Astrocyte of the spinal cord (primary cell): ENCODE data around the gene ABCA8.

Experiments used
- DNase-seq: peaks from one replicate; pipeline ENCODE4 v3.0.0; 2011; ENCODE audit warnings: low read depth, low spot score
- H3K4me3 ChIP-seq: 2 replicates; pipeline ENCODE4 v1.5.1; 2011; ENCODE audit warnings: low read depth, mild to moderate bottlenecking, low read length, moderate library complexity
- in situ Hi-C: cut with HindIII; loops from 2 replicates; pipeline ENCODE4 v1.10.0; 2017; ENCODE audit warnings: low sequenced_read_pairs
- TF ChIP-seq, protein P1 (sequence below): IDR thresholded peaks from 2 replicates; pipeline ENCODE4 v1.5.1; 2012; ENCODE audit warnings: low read depth, mild to moderate bottlenecking, low read length, inconsistent platforms

Gene ABCA8

GRCh38 chr17:68863091-68863652 is 92.0 kb downstream of the ABCA8 start:
- in situ Hi-C loops = no loop called here
- TF ChIP-seq, protein P1, sequence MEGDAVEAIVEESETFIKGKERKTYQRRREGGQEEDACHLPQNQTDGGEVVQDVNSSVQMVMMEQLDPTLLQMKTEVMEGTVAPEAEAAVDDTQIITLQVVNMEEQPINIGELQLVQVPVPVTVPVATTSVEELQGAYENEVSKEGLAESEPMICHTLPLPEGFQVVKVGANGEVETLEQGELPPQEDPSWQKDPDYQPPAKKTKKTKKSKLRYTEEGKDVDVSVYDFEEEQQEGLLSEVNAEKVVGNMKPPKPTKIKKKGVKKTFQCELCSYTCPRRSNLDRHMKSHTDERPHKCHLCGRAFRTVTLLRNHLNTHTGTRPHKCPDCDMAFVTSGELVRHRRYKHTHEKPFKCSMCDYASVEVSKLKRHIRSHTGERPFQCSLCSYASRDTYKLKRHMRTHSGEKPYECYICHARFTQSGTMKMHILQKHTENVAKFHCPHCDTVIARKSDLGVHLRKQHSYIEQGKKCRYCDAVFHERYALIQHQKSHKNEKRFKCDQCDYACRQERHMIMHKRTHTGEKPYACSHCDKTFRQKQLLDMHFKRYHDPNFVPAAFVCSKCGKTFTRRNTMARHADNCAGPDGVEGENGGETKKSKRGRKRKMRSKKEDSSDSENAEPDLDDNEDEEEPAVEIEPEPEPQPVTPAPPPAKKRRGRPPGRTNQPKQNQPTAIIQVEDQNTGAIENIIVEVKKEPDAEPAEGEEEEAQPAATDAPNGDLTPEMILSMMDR = no peak
- DNase-seq = no peak
- no peak overlapping the region for H3K4me3 ChIP-seq

GRCh38 chr17:68861602-68862001 is 93.6 kb downstream of the ABCA8 start:
- in situ Hi-C loops = no loop called here
- TF ChIP-seq, protein P1 = no peak
- no peak for DNase-seq
- no peak overlapping the region for H3K4me3 ChIP-seq

DNA sequence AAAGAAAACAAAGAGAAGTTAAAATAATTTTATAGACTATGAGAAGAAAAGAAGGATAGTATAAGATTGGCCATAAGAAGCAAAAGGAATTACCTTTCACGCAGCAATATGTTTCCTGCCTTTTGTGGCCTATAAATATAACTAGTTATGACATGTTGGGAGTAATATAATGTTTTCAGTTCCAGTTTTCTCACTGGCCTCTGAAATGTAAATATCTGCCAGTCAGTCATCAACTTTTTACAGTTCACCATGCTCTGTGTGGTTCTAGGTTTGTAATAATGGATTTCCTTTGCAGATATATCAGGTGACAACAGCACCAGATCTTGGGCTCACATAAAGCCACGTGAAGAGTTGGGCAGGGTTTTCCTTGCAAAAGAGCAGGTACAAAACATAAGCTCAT is 94.3 kb downstream of the ABCA8 start:
- DNase-seq = no peak
- H3K4me3 ChIP-seq = no peak overlapping the region
- TF ChIP-seq, protein P1 = no peak
- in situ Hi-C loops = no loop called here

DNA sequence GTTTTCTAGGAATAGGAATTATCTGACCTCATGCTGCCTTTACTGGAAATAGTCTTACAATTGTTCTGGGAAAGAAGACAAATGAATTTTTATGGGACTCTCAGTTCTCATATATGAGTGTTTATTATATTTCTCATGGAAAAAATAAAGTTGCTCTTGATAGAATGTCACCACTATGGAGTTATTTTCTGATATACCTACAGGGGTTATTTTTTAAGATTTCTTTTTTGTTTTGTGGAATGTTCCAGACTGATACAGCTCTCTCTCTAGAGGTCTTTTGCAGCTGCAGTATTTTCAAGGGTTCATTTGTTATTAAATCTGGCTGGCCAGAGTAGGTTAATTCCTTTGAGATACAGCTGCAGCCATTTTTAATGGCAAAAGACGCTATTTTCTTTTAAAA is 100.7 kb downstream of the ABCA8 start:
- TF ChIP-seq, protein P1 = no peak
- H3K4me3 ChIP-seq = no peak overlapping the region
- no peak for DNase-seq
- in situ Hi-C loops = no loop called here

DNA sequence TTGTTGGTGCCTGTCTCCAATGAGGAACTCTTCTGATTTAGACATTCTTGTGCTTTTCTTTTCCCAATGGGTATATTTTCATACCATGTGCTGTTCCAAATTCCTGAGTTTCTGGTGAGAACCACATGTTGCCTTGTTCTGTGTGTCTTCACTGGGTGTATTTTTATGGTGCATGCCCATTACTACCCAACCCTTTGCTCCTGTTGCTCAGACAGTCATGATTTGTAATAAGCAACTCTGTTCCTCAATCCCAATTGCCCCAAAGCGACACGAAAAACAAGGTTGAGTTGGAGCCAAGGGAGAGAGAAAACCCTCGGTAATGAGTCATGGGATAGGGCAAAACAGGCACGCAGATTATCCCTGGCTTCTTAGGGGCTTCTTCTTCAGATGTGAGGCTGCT is 101.8 kb downstream of the ABCA8 start:
- TF ChIP-seq, protein P1 = no peak
- no peak overlapping the region for H3K4me3 ChIP-seq
- in situ Hi-C loops = no loop called here

GRCh38 chr17:68853036-68853435 is 102.2 kb downstream of the ABCA8 start:
- in situ Hi-C loops = no loop called here
- TF ChIP-seq, protein P1 = no peak

More for the DNA sequence above, 101.8 kb downstream of the ABCA8 start:
- DNase-seq = no peak

GRCh38 chr17:68851890-68852289 is 103.3 kb downstream of the ABCA8 start:
- DNase-seq = no peak
- in situ Hi-C loops = no loop called here
- TF ChIP-seq, protein P1 = no peak
- no peak overlapping the region for H3K4me3 ChIP-seq

More at GRCh38 chr17:68853036-68853435, 102.2 kb downstream of the ABCA8 start:
- no peak for DNase-seq
- H3K4me3 ChIP-seq = no peak overlapping the region
